HG02943 (cell line): ENCODE results near the gene STARD6.
"Not testable (repeated sequence)": the region's sequence is repeated elsewhere in the genome, so short reads cannot be mapped to it uniquely, and the experiment has no call there.

Source experiments
- ATAC-seq: cut with Tn5 transposase; IDR thresholded peaks from one replicate; pipeline ENCODE4 v1.9.1; 2021; ENCODE audit warnings: mild to moderate bottlenecking, low read depth, moderate library complexity; ENCODE audit not compliant: unreplicated experiment

STARD6 gene, protein sequence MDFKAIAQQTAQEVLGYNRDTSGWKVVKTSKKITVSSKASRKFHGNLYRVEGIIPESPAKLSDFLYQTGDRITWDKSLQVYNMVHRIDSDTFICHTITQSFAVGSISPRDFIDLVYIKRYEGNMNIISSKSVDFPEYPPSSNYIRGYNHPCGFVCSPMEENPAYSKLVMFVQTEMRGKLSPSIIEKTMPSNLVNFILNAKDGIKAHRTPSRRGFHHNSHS

DNA sequence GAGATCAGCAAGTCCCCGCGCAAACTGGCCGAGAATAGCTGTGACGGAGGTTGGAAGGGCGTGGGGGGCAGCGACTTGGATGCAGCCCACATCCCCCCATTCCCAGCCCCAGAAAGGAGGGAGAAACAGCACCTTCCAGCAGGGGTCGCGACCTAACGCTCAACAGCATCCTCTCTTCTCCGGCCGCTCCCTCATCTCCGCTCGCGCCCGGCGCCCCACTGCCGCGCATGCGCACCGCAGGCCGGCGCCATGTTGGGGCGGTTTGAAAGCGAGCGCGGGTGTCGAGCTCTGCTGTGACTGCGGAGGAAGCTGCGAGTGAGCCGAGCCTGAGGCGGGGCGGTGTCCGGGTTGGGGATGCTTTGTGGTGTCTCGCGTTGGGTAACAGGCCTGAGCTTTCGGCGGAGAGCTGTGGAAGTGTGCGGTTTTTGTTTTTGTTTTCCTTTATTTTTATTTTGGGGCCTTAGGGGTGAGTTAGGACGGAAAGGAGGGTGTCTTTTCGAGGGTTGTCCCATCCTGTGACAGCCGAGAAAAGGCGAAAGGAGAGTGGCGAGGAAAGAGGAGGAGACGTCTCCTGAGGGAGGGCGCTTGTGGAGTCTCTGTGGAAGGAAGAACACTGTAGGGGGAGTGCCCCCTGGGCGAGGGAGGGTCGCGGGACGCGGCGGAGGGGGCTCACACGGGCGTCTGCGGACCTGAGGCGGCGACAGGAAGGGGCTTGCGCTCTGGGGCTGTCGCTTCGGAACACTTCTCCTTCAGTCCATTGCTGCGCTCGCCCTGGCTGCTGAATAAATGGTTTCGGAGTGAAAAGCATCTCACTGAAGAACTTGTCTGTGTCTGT is at the start of gene STARD6, which contains the start of gene C18orf54:
STARD6 (minus strand) TSS at position 199 of the 835 bp plus-strand sequence. CDS start 3,285 bp downstream, outside the sequence.
C18orf54 (plus strand) TSS at position 247 of the 835 bp plus-strand sequence. CDS start 2,667 bp downstream, outside the sequence.
- peak; percentile 91 for ATAC-seq

- no peak for ATAC-seq
Observed at GRCh38 chr18:54405290-54405689, 47.6 kb upstream of the STARD6 start.

DNA sequence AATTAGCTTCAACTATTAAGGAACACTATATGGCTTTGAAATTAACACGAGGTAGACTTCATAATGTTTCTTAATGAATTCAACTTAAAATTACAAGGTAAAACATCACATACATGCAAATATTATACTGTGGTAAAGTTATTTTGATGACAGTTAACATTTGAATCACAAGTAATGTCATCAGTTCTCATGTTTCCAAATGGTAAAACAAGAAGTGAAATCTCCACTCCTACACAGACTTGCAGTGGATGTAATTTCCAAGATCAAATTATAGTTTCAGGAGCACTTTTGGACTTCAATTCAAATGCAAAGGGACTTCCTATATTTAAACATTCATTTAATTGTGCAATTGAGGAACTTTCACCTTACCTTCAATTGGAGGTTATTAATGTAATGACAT is 39.1 kb upstream of the STARD6 start:
- no peak for ATAC-seq

DNA sequence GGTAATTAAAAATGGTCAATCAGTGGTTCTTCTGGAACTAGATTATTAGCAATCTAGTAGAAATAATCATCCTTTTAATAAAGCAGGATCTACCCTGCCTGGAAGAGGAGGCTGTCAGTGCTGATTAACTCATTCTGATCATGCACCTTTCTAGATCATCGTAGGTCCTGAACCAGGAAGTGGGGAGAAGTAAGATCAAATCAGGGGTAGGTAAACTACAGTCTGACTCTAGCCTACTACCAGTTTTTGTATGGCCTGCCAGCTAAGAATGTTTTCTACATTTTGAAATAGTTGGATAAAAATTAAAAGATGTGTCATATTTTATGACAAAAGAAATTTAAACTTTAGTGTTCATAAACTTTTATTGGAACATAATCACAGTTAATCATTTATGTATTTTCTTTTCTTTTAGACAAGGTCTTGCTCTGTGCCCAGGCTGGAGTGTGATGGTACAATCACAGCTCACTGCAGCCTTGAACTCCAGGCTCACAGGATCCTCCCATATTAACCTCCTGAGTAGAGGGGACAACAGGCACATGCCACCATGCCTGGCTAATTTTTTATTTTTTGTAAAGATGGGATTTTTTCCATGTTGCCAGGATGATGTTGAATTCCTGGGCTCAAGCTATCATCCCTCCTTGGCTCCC is 36.1 kb upstream of the STARD6 start:
- ATAC-seq, result no peak

DNA sequence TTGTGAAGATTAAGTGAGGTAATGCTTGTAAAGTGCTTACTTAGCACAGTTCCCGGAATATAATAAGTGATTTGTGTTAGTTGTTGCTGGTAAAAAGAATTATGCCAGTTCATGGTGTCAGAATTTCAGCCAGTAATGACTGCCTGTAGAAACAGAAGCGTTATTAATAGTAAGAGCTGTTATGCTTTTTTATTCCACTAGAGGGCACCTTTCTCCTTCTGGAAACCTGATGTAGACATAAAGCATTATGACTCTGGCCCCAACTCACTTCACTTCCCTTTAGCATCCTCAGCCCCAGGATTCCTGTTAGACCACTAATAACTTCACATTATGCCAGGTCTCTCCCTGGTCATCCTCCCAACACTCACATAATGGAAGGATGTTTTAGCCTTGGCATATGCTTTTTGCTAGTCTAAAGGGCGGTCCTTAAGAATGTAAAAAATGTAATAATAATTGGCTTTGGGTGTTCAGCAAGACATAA is 34.9 kb upstream of the STARD6 start:
- ATAC-seq, result peak; percentile 40

DNA sequence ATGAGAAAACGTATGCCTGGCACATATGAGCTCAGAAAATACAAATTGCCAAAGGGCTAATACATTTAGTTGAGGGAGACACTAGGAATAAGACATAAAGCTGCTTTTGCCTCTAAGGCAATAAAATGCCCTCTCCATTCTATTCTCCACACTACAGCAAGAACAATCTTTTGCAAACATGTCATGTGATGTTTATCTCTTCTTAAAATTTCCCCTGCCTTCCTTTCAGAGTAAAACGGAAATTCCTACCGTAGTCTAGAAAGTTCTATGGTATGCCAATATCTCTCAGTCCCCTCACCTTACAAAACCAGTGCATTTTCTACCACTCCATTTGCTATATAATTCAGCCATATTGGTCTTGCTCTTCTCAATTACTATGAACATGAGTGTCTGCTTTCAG is 33.2 kb upstream of the STARD6 start:
- no peak for ATAC-seq

DNA sequence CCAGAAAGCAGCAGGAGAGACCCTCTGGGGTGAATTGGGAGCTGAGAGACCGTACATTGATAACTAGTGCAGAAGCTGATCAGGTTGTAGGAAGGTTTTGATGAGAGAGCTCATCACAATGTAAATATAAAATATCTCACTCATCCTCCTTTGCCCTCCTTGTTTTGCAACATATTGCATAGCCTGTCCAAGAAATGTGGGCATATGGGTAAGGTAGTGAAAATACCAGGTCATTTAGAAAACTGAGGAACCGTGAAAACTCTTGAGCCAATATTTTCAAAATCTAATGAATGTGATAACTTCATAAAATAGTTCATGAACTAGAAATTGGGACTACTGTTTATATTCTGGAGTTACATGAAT is 31.5 kb upstream of the STARD6 start:
- ATAC-seq, result no peak

- peak; percentile 91 for ATAC-seq
Observed at GRCh38 chr18:54388203-54389142, 30.8 kb upstream of the STARD6 start.

GRCh38 chr18:54387631-54388030 is 30.0 kb upstream of the STARD6 start:
- no peak for ATAC-seq

GRCh38 chr18:54386800-54387495 is 29.3 kb upstream of the STARD6 start:
- not testable (repeated sequence) for ATAC-seq

GRCh38 chr18:54386043-54386442 is 28.4 kb upstream of the STARD6 start:
- no peak for ATAC-seq

- no peak for ATAC-seq
Observed at GRCh38 chr18:54382733-54383252, 25.1 kb upstream of the STARD6 start.

- ATAC-seq, result no peak
Observed at GRCh38 chr18:54382076-54382475, 24.4 kb upstream of the STARD6 start.

DNA sequence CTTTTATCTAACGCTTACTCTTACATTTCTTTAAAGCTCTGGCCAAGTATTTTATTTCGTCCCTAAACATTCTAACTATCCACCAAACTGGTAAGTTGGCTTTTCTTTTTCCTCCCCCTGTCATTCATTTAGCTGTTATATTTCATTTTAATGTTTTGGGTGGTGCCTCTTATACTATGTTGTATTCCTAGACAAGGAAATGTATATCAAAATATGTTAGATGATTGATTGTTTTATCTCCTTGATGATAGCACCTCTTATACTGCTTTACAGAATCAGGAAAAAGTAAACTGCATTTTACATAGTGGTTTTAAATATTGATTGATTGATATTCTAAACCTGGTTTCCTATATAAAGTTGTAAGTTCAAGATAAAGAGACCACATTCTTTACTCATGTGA is 24.0 kb upstream of the STARD6 start:
- no peak for ATAC-seq

- no peak for ATAC-seq
Observed at GRCh38 chr18:54378057-54378456, 20.4 kb upstream of the STARD6 start.

DNA sequence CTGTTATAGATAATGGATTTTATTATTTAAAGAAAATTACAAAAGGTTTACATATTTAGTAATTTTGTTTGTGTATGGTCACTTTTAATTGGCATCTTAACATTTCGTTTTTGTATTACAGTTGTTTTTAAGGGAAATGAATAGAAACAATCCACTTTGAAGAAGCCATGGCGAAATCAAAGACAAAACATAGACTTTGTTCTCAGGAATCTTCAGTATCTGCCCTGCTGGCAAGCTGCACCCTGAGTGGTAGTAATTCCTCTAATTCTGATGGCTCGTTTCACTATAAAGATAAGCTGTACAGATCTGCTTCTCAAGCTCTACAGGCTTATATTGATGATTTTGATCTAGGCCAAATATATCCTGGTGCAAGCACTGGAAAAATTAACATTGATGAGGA is 2.7 kb upstream of the STARD6 start:
- ATAC-seq, result no peak

- ATAC-seq, result no peak
Observed at GRCh38 chr18:54359233-54359632, 1.6 kb upstream of the STARD6 start.

DNA sequence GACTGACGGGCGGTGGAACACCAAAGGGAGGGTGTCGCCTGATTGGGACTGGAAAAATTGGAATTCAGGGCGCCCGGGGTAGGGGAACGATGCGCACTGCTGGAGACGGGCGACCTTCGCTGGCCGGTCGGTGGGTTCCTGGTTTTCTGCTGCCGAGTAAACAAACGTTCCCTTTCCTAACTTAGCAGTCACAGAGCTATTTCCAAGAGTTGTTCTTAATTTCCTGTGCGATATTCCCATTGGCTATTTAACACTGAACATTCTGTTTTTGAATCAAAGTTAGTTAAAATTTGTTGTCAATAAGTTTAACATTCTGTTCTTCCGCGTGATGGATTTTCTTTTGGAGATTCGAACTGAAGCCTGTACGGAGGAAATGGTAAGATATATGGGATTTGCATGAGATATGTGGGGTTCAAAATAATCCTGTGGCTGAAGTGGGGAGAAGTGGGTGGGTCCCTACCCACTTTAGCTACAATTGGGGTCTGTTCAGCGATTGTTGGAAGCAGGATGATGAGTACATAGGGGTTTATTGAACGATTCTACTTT is 910 bp upstream of the STARD6 start:
- peak; percentile 15 for ATAC-seq

- peak; percentile 43 for ATAC-seq
Observed at GRCh38 chr18:54357082-54357659, 487 bp downstream of the STARD6 start.
